HEK293 (cell line): ENCODE results near the gene MGMT.

Experiments used
- CTCF ChIA-PET: fragments of 350-600 bp; formaldehyde crosslinking; extraction: SDS; loops from one replicate; lab custom pipeline; 2021; ENCODE audit warnings: antibody characterized with exemption; lab: Yijun Ruan, JAX
- POLR2A ChIA-PET: fragments of 300-600 bp; formaldehyde crosslinking; extraction: SDS; loops from one replicate; lab custom pipeline; 2020; ENCODE audit warnings: antibody characterized with exemption, inconsistent platforms; lab: Yijun Ruan, JAX
- H3K27ac ChIP-seq: fragments of 200-500 bp; sonication (Bioruptor generic); 2 replicates; pipeline ENCODE4 v1.5.1; 2014; ENCODE audit warnings: low read depth, low read length, control low read depth, inconsistent platforms; ENCODE audit errors: extremely low read depth
- H3K36me3 ChIP-seq, 2 experiments: fragments of 200-500 bp in 1 of 2; sonication (Bioruptor generic) in 1 of 2; 1 replicate in 1 of 2; 2 replicates in 1 of 2; pipeline ENCODE4 v1.5.1; 2014 to 2017; ENCODE audit warnings: inconsistent platforms in 2 of 2, low read length in 2 of 2; ENCODE audit not compliant: control insufficient read depth in 2 of 2, insufficient read depth in 1 of 2
- H3K4me1 ChIP-seq: fragments of 200-500 bp; sonication (Bioruptor generic); 2 replicates; pipeline ENCODE4 v1.5.1; 2014; ENCODE audit warnings: mild to moderate bottlenecking, low read length, inconsistent platforms; ENCODE audit not compliant: control insufficient read depth, insufficient read depth
- H3K4me3 ChIP-seq: 2 replicates; pipeline ENCODE4 v1.5.1; 2011; ENCODE audit warnings: low read depth, mild to moderate bottlenecking, control low read depth, low read length, moderate library complexity
- H3K9me3 ChIP-seq: fragments of 200-500 bp; sonication (Bioruptor generic); 2 replicates; pipeline ENCODE4 v1.5.1; 2014; ENCODE audit warnings: low read depth, low read length, inconsistent platforms; ENCODE audit not compliant: control insufficient read depth, insufficient read depth
- BCL11A ChIP-seq: fragments of 450-650 bp; formaldehyde crosslinking; IDR thresholded peaks from 2 replicates; pipeline ENCODE4 v1.5.1; 2016; ENCODE audit warnings: low read depth, missing biosample characterization, missing genetic modification characterization
- EGR2 ChIP-seq: fragments of 450-650 bp; formaldehyde crosslinking; IDR thresholded peaks from 2 replicates; pipeline ENCODE4 v1.5.1; 2016; ENCODE audit warnings: low read depth, missing biosample characterization, missing genetic modification characterization
- GLIS1 ChIP-seq: fragments of 450-650 bp; formaldehyde crosslinking; IDR thresholded peaks from 2 replicates; pipeline ENCODE4 v1.5.1; 2016; ENCODE audit warnings: missing biosample characterization, missing genetic modification characterization
- GLIS2 ChIP-seq: fragments of 450-650 bp; formaldehyde crosslinking; IDR thresholded peaks from 2 replicates; pipeline ENCODE4 v1.5.1; 2016; ENCODE audit warnings: missing biosample characterization, missing genetic modification characterization
- KLF8 ChIP-seq: fragments of 450-650 bp; formaldehyde crosslinking; IDR thresholded peaks from 2 replicates; pipeline ENCODE4 v1.5.1; 2016; ENCODE audit warnings: missing biosample characterization, missing genetic modification characterization
- TRIM28 ChIP-seq: IDR thresholded peaks from 2 replicates; pipeline ENCODE4 v1.6.1; 2011; ENCODE audit warnings: low read length, control low read depth, borderline replicate concordance
- YY2 ChIP-seq: fragments of 450-650 bp; formaldehyde crosslinking; IDR thresholded peaks from 2 replicates; pipeline ENCODE4 v1.5.1; 2016; ENCODE audit warnings: missing biosample characterization, missing genetic modification characterization
- ZBTB17 ChIP-seq: fragments of 450-650 bp; formaldehyde crosslinking; IDR thresholded peaks from 2 replicates; pipeline ENCODE4 v1.5.1; 2016; ENCODE audit warnings: missing biosample characterization, missing genetic modification characterization
- ZFP37 ChIP-seq: fragments of 450-650 bp; formaldehyde crosslinking; IDR thresholded peaks from 2 replicates; pipeline ENCODE4 v1.5.1; 2016; ENCODE audit warnings: missing biosample characterization, missing genetic modification characterization
- ZIC2 ChIP-seq: fragments of 450-650 bp; formaldehyde crosslinking; IDR thresholded peaks from 2 replicates; pipeline ENCODE4 v1.5.1; 2016; ENCODE audit warnings: missing biosample characterization, missing genetic modification characterization
- ZNF184 ChIP-seq: fragments of 450-650 bp; IDR thresholded peaks from 2 replicates; pipeline ENCODE4 v1.5.1; 2018; ENCODE audit warnings: missing biosample characterization, mild to moderate bottlenecking, missing genetic modification characterization
- ZNF211 ChIP-seq: fragments of 450-650 bp; formaldehyde crosslinking; IDR thresholded peaks from 2 replicates; pipeline ENCODE4 v1.5.1; 2016; ENCODE audit warnings: low read depth, missing biosample characterization, missing genetic modification characterization
- ZNF324 ChIP-seq: fragments of 450-650 bp; formaldehyde crosslinking; IDR thresholded peaks from 2 replicates; pipeline ENCODE4 v1.5.1; 2016; ENCODE audit warnings: missing biosample characterization, missing genetic modification characterization
- ZNF530 ChIP-seq: fragments of 450-650 bp; formaldehyde crosslinking; IDR thresholded peaks from 2 replicates; pipeline ENCODE4 v1.5.1; 2016; ENCODE audit warnings: low read depth, missing biosample characterization, missing genetic modification characterization
- ZNF654 ChIP-seq: fragments of 450-650 bp; formaldehyde crosslinking; IDR thresholded peaks from 2 replicates; pipeline ENCODE4 v1.5.1; 2016; ENCODE audit warnings: low read depth, missing biosample characterization, missing genetic modification characterization
- ZNF837 ChIP-seq: fragments of 450-650 bp; formaldehyde crosslinking; IDR thresholded peaks from 2 replicates; pipeline ENCODE4 v1.5.1; 2016; ENCODE audit warnings: missing biosample characterization, missing genetic modification characterization
- TF ChIP-seq, protein P1 (sequence below): fragments of 450-650 bp; formaldehyde crosslinking; IDR thresholded peaks from 2 replicates; pipeline ENCODE4 v1.5.1; 2016; ENCODE audit warnings: missing biosample characterization, missing genetic modification characterization, low read depth
- TF ChIP-seq, protein P2 (sequence below): fragments of 450-650 bp; formaldehyde crosslinking; IDR thresholded peaks from 2 replicates; pipeline ENCODE4 v1.5.1; 2016; ENCODE audit warnings: missing biosample characterization, missing genetic modification characterization
- TF ChIP-seq, protein P3 (sequence below): fragments of 450-650 bp; formaldehyde crosslinking; IDR thresholded peaks from 2 replicates; pipeline ENCODE4 v1.5.1; 2016; ENCODE audit warnings: missing biosample characterization, missing genetic modification characterization
- TF ChIP-seq, protein P4 (sequence below): fragments of 450-650 bp; formaldehyde crosslinking; IDR thresholded peaks from 2 replicates; pipeline ENCODE4 v1.5.1; 2016; ENCODE audit warnings: missing biosample characterization, missing genetic modification characterization

MGMT gene

DNA sequence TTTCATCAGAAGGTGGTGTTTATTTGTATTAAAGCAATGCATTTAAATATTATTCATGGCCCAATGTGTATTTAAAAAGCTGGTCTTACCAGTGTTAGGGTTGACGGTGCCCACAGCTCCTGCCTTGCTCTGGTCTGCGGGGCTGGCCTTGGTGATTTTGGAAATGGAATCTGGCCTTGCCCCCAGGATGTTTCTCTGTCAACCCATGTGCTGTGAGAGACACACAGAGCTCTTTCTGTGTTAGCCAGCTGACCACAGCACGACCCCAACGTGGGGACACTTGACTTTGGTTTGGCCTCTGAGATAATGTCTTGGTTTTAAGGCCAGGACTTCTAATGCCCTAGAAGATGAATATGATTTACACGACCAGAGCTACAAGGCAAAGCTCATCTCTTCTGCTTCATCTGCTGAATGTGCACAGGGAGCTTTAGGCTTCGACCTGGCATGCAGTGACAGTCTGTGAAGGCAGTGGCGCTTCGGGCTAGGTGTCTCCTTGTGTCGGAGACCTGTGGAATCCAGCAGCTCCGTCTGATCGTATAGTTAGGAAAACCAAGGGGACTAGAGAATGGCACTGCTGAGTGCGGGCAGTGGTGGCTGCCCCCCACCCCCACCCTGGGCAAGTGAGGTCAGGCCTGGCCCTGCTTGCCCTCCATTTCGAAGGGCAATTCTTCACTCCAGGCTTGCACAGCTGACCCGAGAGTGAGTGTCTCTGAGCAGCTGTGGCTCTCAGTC is 250.9 kb downstream of the MGMT start:
- Histone ChIP-seq H3K27ac (no peak overlapping the region), H3K4me3 (no peak overlapping the region), H3K4me1 (no peaks in the 10 kb centered on the region), H3K36me3 (no peaks in the 10 kb centered on the region), H3K9me3 (no peaks in the 10 kb centered on the region)
- TF ChIP-seq ZNF530 (tag by site-specific recombination), result no peak
- TF ChIP-seq, protein P1, sequence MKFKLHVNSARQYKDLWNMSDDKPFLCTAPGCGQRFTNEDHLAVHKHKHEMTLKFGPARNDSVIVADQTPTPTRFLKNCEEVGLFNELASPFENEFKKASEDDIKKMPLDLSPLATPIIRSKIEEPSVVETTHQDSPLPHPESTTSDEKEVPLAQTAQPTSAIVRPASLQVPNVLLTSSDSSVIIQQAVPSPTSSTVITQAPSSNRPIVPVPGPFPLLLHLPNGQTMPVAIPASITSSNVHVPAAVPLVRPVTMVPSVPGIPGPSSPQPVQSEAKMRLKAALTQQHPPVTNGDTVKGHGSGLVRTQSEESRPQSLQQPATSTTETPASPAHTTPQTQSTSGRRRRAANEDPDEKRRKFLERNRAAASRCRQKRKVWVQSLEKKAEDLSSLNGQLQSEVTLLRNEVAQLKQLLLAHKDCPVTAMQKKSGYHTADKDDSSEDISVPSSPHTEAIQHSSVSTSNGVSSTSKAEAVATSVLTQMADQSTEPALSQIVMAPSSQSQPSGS (tag by site-specific recombination), result no peak
- CTCF ChIA-PET, result no interaction called here
- POLR2A ChIA-PET, result no interaction called here

DNA sequence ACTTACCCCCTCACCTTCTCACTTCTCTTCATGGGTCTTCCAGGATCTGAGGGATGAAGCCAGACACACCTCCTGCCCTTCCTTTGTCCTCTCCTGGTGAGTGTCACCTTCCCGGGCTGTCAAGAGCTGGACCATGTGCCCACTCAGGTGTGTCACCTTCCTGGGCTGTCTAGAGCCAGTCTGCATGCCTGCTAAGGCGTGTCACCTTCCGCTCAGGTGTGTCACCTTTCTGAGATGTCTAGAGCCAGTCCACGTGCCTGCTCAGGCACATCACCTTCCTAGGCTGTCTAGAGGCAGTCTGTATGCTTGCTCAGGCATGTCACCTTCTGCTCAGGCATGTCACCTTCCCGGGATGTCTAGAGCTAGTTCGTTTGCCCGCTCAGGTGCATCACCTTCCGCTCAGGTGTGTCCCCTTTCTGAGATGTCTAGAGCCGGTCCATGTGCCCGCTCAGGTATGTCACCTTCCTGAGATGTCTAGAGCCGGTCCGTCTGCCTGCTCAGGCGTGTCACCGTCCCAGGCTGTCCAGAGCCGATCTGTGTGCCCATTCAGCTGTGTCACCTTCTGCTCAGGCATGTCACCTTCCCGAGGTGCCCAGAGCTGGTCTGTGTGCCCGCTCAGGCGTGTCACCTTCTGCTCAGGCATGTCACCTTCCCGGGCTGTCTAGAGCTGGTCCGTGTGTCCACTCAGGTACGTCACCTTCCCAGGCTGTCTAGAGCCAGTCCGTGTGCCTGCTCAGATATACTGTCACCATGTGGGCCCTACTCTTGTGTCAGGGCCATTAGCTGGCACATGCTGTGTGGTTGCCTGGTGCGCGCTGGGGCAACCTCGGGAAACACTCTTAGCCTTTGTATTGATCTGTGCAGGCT is 251.7 kb downstream of the MGMT start:
- no peaks in the 10 kb centered on the region for H3K36me3 ChIP-seq
- CTCF ChIA-PET, result no interaction called here
- TF ChIP-seq, protein P2, sequence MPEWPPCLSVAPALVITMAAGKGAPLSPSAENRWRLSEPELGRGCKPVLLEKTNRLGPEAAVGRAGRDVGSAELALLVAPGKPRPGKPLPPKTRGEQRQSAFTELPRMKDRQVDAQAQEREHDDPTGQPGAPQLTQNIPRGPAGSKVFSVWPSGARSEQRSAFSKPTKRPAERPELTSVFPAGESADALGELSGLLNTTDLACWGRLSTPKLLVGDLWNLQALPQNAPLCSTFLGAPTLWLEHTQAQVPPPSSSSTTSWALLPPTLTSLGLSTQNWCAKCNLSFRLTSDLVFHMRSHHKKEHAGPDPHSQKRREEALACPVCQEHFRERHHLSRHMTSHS (tag by site-specific recombination), result no peak
- TF ChIP-seq ZFP37 (tag by site-specific recombination) (no peak), ZNF324 (tag by site-specific recombination) (no peak), ZNF837 (tag by site-specific recombination) (no peak), GLIS1 (tag by site-specific recombination) (no peak)
- H3K4me3 ChIP-seq, result no peak overlapping the region
- POLR2A ChIA-PET, result no interaction called here
- H3K27ac ChIP-seq, result no peak overlapping the region
- no peaks in the 10 kb centered on the region for H3K4me1 ChIP-seq
- no peaks in the 10 kb centered on the region for H3K9me3 ChIP-seq

DNA sequence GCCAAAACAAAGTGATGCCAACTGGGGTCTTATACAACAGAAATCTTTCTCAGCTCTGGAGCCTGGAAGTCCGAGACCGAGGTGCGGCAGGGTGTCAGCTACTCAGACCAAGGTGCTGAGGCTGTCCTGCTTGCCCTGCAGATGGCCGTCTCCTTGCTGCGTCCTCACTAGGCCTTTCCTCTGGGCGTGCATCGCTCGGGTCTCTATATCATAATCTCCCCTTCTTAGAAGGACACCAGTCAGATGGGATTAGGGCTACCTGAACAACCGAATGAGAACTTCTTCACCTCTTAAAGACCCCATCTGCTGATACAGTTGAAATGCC is 252.3 kb downstream of the MGMT start:
- Histone ChIP-seq H3K4me1 (no peaks in the 10 kb centered on the region), H3K9me3 (no peaks in the 10 kb centered on the region), H3K4me3 (no peak overlapping the region), H3K36me3 (no peaks in the 10 kb centered on the region), H3K27ac (no peak overlapping the region)
- CTCF ChIA-PET, result no interaction called here
- POLR2A ChIA-PET, result no interaction called here
- no peak for TF ChIP-seq YY2
- TF ChIP-seq ZBTB17 (tag by site-specific recombination), result no peak
- no peak for TF ChIP-seq ZIC2 (tag by site-specific recombination)
- no peak for TF ChIP-seq ZNF654 (tag by site-specific recombination)
- TF ChIP-seq, protein P3, sequence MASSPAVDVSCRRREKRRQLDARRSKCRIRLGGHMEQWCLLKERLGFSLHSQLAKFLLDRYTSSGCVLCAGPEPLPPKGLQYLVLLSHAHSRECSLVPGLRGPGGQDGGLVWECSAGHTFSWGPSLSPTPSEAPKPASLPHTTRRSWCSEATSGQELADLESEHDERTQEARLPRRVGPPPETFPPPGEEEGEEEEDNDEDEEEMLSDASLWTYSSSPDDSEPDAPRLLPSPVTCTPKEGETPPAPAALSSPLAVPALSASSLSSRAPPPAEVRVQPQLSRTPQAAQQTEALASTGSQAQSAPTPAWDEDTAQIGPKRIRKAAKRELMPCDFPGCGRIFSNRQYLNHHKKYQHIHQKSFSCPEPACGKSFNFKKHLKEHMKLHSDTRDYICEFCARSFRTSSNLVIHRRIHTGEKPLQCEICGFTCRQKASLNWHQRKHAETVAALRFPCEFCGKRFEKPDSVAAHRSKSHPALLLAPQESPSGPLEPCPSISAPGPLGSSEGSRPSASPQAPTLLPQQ (tag by site-specific recombination), result no peak
- TF ChIP-seq TRIM28, result no peak
- TF ChIP-seq KLF8, result no peak
- TF ChIP-seq GLIS2 (tag by site-specific recombination), result no peak
- TF ChIP-seq EGR2 (tag by site-specific recombination), result no peak
- no peak for TF ChIP-seq ZNF211 (tag by site-specific recombination)
- no peak for TF ChIP-seq BCL11A
- TF ChIP-seq, protein P4, sequence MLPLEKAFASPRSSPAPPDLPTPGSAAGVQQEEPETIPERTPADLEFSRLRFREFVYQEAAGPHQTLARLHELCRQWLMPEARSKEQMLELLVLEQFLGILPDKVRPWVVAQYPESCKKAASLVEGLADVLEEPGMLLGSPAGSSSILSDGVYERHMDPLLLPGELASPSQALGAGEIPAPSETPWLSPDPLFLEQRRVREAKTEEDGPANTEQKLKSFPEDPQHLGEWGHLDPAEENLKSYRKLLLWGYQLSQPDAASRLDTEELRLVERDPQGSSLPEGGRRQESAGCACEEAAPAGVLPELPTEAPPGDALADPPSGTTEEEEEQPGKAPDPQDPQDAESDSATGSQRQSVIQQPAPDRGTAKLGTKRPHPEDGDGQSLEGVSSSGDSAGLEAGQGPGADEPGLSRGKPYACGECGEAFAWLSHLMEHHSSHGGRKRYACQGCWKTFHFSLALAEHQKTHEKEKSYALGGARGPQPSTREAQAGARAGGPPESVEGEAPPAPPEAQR (tag by site-specific recombination), result no peak
- no peak for TF ChIP-seq ZNF184
